ENCODE measurements around the gene FAM83F.
"Not testable (repeated sequence)": the region's sequence is repeated elsewhere in the genome, so short reads cannot be mapped to it uniquely, and the experiment has no call there.

The FAM83F gene

DNA sequence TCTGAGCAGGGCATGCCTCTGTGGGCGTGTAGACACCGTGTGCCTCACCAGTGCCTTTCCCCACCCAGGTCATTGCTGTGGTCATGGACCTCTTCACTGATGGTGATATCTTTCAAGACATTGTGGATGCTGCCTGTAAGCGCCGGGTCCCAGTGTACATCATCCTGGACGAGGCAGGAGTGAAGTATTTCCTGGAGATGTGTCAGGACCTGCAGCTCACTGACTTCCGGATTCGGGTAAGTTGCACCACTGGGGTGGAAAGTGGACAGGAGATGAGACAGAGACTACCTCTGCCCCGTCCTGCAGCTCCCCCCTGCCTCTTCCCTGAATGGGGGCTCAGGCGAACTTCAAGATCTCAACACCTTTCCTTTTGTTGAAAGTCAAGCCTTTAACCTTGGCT is 24.3 kb downstream of the FAM83F start:
- DNase-seq: no peak

DNA sequence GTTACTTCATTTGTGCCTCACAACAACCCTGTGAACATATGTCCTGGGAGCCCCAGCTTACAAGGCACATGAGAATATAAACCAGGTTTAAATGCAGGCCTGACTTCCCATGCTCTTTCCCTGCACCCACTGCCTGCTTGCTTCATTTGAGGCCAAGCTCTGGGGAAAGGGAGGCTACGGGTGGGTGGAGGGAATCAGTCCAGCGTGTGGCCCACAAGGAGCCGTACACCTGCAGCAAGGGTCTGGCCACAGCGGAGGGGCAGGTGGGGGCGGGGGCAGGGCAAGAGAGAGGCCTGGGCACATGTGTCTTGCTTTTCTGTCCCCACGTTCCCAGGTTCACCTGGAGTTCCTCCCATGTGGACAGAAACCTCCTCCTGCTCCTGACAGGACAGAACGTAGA is 26.2 kb downstream of the FAM83F start:
- no peak for DNase-seq

DNA sequence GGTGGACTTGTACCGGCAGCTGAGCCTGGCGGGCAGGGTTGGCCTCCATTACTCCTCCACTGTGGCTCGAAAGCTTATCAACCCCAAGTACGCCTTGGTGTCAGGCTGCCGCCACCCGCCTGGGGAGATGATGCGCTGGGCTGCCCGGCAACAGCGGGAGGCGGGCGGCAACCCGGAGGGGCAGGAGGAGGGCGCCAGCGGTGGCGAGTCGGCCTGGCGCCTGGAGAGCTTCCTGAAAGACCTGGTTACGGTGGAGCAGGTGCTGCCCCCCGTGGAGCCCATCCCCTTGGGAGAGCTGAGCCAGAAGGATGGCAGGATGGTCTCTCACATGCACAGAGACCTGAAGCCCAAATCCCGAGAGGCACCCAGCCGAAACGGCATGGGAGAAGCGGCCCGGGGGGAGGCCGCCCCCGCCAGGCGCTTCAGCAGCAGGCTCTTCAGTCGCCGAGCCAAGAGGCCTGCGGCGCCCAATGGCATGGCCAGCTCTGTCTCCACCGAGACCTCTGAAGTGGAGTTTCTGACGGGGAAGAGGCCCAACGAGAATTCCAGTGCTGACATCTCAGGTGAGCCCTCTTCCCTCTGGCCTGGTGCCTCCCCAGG is 26.7 kb downstream of the FAM83F start:
- DNase-seq: no peak

DNA sequence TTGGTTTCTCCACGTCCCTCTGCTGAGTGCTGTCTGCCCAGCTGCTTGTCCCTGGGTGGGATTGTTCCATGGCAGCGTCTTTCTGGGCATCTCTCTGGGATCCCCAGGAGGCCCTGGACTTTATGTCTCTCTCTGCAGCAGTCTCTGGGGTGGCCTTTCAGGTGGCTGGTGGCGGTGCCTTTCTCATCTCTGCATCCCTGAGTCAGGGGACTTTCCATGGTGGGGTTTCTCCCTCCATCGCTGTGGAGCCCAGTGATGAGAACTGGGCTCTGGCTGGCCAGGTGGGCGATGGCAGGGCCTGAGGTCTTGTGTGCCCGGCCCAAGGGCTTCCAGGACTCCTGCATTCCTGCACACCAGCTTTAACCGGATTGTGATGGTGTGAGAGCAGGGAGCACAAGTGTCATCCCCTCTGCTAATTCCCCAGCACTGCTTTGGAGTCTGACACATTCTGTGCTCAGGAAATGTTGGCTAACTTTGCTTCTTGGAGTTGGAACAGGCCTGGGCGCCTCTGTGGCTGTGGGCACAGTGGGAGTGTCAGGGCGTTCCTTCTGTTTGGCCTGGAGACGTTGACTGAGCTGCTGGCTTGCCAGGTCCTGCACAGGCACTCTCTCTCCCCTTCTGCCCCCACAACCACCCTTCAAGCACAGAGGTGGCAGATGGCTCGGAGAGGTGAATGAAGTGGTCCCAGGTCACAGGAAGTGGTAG is 27.9 kb downstream of the FAM83F start:
- DNase-seq: no peak

DNA sequence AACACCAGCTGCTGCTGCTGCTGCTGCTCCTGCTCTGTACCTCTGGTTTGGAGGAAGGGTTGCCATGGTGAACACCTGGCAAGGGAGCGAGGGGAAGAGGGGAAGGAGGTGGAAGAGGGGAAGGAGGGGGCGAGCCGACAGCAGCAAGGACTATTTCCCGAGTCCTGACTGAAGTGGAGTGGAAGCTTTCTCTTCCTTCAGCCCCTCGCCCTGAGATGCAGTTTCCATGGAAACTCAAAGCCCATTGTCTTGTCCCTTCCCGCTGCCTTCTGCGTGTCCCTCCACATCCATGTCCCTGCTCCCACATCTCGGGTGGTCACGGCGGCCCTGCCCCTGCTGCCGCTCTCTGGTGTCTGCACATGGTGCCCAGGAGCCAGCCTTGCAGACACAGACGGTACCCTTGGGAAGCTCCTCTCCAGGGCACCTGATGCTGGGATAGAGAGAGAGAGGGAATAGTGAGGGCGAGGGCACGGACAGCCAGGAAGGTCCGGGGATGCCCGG is 28.6 kb downstream of the FAM83F start:
- no peak for DNase-seq

DNA sequence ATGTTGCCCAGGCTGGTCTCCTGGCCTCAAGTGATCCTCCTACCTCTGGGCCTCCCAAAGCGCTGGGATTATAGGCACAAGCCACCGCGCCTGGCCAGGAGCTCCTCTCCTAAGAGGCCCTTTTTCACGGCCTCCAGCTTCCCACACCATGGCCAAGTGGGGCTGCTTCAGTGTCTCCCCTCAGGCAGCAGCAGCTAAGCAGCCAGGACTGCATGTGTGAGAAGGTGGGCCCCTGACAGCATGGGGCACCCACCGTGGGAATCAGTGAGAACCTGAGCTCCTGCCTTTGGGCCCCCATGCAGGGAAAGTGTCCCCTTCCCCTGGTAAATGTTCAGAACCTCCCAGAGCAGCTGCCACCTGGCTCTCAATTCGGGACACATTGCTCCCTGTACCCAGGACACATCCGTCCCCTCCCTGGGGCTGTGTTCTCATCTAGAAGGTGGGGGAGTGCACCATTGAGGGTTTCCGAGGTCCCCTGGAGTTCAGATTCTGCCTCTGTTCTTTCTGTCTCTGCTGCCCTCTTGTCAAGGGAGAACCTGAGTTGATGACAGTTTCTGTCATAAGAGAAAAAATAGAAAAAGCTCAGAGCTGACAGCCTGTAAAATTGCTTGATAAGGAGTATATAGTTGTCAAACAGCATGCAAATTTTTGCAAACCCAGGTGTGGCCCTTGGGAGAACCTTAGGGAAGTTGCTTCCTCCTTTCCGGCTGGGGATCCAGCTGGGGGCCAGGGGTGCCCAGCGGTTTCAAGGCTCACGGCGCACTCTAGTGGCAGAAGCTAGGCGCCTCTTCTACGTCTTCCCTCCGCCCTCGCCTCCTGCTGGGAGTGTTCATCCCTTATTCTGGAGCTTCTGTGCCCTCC is 29.7 kb downstream of the FAM83F start:
- peak; percentile 46 for DNase-seq

DNA sequence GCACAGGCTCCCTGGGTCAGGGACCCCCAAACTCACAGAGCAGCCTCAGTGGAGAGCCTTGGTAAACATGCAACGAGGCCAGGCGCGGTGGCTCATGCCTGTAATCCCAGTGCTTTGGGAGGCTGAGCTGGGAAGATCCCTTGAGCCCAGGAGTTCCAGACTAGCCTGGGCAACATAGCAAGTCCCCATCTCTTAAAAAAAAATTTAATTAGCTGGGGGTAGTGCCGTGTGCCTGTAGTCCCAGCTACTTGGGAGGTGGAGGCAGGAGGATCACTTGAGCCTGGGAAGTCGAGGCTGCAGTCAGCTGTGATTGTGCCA is 30.3 kb downstream of the FAM83F start:
- DNase-seq: not testable (repeated sequence)

DNA sequence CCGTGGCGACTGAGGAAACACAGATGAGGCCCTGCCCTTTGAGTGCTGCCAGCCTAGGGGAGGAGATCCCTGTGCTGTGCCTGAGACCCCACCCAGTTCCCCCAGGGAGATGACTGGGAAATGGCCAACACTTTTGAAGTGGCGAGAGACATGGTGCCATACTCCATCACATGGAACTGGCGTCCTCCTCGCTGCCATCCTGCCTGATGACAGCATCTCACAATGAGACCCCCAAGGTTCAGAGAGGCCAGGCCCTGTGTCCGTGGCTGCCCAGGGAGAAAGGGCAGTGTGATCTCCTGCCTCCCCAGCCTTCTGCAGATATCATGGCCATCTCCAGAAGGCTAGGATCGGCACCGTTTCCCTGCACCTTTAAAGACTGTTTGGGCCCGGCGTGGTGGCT is 31.1 kb downstream of the FAM83F start:
- no peak for DNase-seq

DNA sequence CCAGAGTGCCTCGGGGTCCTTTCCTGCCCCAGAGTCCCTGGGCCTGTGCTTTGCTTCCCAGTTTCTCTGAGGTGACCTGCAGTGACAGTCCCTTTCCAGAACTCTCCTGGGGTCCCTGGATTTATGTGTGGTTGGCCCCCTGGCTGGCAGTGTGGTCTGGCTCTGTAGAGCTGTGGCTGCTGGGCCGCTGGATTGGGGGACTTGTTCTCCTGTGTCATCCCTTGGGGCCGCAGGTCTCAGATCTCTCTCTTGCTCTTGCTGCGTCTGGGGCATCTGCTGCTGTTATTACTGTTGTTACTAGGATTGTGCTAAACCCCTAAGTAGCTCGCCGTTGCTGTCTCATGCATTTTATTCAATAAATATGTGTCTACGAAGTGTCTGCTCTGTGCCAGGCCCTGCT is 31.9 kb downstream of the FAM83F start:
- DNase-seq: no peak

DNA sequence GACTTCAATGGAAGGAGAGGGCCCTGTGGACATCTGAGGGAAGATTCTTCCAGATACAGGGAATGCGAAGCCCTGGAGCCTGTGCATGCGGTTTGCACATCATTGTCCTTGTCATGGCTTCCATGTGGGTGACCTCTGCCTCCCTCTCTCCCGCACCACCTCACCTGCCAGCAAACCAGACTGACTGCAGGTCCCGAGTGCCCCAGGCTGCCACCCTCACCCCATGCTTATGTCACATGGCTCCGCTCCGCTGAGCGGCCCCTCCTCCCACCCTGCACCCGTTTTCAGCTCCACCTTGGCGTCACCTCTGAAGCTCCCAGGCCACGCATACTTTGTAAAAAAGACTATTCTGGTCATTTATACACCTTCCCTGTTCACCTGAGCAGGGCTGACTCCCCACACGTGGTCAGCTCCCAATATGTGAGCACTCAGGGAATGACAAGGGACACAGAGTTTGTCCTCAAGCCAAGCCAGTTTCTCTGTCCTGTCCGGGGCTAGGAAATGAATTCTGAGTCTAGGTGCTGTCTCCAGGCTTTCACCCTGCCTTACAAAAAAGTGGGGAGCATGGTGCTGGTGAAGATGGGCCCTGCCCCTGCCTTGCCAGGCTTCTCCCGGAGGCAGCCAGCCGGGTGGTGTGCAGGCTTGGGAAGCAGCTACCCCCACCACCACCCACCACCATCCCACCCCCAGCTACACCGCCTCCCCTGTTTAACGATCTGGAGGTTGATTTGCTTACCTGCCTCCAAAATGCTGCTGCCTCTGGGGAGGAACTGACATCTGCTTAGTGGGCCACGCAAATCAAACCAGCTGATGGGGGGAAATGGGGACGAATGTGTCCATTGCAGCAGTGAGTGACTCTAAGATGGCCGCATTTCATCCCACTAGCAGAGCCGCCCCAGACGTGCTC is 32.7 kb downstream of the FAM83F start:
- no peak for DNase-seq

DNA sequence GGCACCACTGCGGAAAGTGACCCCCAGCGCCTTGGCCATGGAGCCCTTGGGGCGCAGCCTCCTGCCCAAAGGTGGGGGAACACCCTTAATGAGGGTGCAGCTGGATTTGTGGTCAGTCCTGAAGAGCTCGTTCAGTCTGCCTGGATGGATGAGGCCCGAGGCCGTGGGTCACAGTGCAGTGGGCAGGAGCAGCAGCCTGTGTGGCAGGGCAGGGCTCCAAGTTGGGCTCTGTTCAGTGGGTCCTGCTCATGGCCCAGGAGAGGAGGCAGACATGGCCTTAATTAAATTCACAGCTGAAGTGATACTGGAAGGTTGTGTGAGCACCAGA is 33.3 kb downstream of the FAM83F start:
- no peak for DNase-seq

DNA sequence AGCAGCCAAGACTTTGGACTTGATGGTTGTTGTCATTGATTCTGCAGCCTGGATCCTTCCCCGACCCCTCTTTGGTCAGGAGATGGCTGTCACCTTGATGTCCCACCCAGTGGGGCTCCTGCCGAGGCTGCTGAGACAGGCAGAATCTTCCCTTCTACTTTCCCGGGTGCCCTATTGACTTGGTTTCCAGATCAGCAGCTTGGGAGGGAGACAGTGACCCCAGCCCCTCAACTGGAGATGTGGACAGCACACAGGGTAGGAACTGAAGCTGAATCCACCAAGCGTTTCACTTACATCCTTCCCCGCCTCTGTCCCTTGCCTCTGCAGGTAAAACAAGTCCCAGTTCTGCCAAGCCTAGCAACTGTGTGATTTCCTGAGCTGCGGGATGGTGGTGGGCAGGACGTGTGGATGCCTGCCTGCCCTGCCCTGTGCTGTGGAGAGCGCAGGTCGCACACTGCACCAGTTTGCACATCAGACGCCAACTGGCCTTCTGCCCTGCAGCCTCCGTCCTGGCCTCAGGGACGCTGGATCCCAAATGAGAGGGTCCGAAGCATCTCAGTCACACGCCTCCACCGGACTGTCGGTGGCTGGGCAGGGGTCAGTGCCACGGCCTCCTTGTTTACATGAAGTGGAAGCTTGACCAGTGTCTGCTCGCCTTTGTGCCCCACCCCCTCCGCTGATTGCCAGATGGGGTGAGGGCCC is 34.6 kb downstream of the FAM83F start:
- no peak for DNase-seq

DNA sequence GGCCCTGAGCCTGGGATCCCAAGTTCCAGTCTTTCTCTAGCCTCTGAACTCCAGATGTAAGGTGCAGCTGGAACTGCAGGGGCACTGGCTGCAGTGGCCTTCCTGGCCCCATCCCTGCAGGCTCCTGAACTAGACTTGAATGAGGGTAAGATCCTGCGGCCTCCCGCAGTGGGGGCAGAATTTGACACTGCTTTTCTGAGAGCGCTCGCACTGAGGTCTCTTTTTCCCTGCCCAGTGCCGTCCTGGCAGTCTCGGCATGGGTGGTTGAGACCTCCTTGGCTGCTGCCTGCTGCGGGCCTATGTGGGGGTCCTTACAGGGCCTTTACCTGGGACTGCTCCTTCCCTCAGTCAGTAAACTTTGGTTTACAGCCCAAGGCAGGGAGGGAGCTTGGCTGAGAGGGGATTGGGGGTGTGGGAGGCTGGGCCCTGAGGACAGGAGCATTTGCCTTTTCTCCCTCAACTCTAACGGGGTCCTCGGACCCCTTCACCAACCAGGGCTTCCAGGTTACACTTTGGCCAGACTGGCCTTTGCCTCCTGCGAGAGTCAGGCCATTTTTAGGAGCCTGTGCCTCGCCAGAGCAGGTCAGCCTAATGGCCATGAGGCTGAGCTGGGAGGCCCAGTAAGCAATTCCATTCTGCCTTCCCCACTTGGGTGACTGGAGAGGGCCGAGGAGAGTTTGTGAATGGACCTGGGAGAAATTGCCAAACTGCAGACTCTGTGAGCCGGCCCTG is 35.4 kb downstream of the FAM83F start:
- DNase-seq: no peak

DNA sequence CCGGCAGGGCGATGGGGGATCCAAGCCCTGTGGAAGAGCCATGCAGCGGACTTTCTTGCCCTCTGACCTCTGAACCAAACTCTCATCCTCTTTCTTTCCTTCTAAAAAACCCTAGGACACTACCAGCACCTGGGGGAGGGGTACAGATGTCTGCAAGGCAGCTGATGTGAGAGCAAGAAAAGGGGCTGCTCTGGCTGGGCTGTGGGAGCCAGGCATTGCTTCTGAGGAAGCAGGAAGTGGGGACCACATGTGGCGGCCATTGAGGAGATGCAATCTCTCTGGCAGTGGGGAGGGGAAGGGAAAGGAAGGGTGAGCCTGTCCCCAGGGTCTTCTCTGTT is 36.0 kb downstream of the FAM83F start:
- no peak for DNase-seq

DNA sequence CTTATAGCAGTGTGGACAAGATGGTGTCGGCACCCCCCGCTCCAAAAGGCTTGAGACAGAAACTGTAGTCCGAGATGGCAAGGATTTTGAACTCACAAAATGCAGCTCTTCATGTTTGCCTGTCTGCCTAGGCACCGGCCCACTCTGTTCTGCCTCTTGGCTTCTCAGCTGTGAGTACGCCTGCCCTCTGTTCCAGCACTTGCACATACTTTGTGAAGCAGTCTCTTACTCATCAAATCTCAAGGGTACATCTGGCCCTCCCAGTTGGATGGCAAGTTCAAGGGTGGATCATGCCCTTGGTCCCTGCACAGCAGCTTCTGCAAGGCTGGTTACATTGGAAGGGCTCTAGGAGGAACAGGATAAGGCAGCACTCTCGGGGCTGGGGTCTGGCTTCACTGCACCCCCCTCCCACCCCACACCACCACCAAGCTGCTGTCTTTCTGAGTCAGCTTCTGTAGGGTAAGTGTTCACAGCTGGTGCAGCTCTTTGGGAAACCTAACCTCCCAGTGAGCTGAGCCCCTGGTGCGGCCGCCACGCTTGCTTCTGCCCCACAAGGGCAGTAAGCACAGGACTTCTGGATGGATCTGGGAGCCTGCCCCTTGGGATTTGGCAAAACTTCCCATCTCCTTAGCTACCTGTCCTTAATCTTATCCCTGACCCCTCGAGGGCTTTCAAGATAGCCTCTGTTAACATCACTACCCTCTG is 37.2 kb downstream of the FAM83F start:
- DNase-seq: no peak

DNA sequence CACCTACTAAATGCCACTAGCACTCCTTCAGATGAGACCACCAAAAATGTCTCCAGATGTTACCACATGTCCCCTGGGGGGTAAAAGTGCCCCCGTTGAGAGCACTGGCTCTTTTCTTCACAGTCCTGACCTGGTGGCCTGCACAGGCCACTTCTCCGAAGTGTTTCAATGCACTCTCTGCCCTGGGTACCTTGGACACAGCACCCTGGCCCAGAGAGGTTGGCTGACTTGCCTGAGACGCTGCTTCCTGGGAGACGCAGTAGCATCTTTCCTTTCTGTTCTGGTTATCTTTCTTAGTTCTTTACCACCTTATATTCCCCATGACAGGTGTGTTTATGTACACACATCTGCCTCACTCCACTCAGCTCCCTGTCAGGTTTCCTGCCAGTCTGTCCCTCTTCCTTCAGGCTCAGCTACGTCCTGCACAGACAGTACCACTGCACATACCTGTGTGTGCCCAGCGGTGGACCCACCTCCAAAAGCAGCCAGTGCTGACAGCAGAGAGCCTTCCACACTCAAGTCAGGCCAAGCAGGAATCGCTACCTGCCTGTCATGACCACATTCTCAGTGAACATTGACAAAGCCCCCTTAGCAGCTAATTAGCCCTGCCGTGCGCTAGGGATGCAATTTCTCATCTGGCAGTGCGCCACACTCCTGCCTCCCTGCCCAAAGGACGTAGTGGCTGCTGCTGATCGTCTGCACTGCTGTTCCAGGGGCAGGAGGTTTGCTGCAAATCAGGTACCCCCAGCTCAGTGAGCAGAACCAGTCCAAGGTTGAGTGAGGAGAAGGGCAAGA is 39.0 kb downstream of the FAM83F start:
- DNase-seq: no peak

DNA sequence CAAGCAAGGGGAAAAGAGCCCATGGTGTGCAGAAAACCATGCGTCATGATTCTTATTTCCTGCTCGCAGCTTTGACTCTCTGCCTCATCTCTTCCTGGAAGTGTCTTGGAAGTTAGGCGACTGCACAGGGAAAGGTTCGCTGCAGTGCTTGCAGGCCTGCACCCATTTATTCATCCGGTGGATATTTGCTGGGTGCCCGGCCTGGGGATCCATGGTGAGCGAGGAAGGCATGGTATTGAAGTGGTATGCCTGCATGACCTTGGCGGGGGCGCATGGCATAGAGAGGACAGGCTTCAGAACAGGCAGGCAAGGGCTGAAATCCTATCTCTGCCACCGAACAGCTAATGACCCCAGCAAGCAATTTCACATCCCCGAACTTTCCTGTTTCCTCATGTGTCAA is 40.6 kb downstream of the FAM83F start:
- DNase-seq: no peak

DNA sequence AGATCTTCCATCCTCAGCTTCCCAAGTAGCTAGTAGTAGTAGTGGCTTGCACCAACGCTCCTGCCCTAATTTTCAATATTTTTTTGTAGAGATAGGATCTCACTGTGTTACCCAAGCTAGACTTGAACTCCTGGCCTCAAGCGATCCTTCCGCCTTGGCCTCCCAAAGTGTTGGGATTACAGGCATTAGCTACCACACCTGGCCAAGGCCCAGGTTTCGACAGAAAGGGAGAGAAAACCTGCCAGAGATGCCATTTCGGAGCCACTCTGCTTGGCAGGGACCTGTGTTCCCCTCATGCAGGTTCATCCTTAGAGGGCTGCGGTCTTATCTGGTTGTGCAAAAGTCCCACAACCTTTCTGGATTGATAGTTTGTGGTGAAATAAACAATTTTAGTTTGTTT is 41.4 kb downstream of the FAM83F start:
- DNase-seq: no peak

DNA sequence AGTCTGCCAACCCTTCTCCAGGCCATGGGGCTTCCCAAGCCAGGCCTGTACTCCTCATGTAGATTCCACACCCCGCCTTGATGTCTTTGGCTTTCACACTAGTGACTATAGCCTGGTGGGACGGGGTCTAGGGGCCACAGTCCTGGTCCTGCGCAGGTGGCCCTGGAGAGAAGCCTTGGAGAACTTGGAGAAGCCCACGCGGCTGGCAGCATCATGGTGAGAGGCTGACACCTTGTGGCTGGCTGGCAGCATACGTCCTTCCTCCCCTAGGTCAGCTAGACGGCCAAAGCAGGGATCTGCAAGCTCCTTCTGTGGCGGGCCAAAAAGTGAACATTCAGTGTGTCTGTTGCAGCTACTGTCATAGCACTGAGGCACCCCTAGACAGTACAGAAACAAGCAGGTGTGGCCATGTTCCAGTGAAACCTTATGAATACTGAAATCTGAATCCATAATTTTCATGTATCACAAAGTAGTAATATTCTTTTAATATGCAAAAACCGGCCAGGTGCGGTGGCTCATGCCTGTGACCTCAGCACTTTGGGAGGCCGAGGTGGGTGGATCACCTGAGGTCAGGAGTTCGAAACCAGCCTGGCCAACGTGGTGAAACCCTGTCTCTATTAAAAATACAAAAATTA is 42.0 kb downstream of the FAM83F start:
- DNase-seq: peak; percentile 41

DNA sequence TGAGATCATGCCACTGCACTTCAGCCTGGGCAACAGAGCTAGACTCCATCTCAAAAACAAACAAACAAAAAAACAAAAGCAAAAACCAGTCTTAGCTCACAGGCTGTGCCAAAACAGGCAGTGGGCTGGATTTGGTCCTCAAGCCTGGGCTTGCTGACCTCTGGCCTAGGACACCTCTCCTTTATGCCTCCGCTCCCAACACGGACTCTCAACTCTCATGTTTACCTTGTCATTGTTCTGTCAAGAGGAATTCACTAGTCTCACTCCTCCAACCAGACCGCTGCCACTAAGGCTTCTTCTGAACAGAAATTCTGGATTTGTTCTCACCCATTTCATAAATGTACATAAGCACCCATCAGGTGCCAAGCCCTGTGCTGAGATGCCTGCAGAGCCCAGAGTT is 42.6 kb downstream of the FAM83F start:
- no peak for DNase-seq

Measured in NCI-H2029 (cell line).